Activated CD8-positive, alpha-beta memory T cell treated with anti-CD3 and anti-CD28 coated beads, Interleukin-2, amount 50 U/mL, for 4 hours (primary cell): Measurements from ENCODE around the gene LZTS3.
"Not testable (repeated sequence)": the region's sequence is repeated elsewhere in the genome, so short reads cannot be mapped to it uniquely, and the experiment has no call there.

Experiments used
- DNase-seq: peaks from one replicate; pipeline ENCODE4 v3.0.0-alpha.2; 2020

Gene LZTS3

DNA sequence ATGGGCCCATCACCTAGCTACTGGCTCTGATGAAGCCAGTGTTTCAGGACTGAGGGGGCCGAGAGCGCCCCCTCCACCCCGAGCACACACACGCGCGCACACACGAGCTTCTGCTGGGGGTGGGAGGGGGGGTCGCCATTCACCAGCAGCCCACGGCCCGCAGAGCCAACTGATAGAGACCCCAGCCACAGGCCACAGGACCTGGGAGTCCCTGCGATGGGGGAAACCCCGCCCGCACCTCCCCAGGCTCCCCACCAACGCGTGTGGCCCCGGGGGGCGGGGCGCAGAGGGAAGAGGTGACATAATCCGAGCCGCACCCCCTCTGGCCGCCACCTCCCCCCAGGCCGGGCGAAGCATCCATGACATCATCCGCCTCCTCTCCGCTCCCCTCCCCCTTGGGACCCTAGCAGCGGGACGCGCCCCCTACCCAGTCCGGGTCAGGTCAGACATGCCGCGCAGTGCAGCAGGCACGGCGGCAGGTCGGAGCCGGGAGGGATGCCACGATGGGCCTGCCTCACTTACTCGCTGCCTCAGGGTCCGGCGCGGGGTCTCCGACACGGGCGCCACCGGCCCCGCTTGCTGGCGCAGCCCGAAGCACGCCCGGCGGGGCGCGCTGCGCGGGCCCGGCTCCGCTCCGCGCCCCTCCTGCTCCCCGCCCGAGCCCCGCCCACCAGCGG is at the start of gene LZTS3:
Gene LZTS3, minus strand, starts transcription at position 617 of the 677 bp plus-strand sequence. CDS start 6,386 bp downstream, outside the sequence.
- peak; percentile 91 for DNase-seq

DNA sequence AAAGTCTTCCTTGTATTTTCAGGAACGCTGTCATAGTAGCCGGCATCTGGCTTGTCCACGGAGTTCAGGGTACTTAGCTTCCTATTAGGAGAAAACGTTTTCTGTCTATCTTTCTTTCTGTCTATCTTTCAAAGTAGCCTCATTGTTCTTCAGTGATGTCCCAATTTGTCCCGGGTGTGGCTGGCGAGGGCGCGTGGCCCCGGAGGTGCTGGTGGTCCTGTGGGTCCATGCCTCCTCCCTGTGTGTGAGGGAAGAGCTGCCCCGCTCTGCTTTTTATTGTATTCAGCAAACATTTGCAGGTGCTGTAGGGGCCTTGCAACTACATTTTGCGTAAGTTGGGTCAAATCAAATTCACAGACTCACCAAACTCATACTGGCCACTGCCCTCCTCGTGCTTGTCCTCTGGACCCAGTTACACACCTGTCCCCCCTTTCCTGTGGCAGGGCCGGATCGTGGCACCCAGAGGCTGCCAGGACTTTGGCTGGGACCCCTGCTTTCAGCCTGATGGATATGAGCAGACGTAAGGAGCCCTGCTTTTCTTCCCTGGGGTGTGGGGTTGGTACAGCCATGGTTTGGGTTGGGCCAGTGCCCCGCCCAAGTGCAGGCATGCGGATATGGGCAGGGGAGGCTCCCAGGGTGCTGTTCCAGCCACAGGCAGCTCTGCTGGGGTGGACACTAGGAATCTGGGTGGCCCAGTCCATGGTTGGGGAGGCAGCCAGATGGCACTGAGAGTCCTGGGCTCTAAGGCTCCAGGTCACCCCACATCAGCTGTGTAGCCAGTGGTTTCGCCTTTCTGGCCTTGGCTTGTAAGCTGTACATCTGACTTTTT is 48.3 kb upstream of the LZTS3 start:
- DNase-seq: no peak

DNA sequence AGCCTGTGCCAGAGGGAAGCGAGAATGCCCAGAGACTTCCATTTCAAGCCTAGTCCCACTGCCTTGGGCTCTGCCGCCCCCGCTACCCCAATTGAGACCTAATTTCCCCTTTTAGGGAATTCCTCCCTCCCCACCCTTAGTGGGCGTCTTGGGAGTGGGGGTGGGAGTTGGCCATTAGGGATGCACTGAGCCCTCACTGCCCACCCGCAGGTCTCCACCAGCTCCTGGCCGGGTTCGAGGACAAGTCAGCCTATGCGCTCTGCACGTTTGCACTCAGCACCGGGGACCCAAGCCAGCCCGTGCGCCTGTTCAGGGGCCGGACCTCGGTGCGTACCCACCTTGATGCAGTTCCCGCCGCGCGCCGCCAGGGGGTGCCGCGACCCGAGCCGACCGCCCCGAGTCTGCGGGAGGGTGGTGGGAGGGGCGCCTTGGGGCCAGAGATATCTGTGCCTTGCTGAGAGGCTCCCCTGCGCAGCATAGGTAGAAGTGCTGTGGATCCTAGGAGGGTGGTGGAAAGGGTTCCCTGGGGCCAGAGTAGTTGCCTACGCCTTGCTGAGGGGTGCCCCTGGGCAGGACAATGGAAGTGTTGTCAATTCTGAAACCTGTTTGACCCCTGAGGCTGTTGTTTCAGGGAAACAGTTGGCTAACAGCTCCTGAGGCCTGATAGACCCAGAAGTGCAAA is 45.1 kb upstream of the LZTS3 start:
- peak; percentile 75 for DNase-seq

DNA sequence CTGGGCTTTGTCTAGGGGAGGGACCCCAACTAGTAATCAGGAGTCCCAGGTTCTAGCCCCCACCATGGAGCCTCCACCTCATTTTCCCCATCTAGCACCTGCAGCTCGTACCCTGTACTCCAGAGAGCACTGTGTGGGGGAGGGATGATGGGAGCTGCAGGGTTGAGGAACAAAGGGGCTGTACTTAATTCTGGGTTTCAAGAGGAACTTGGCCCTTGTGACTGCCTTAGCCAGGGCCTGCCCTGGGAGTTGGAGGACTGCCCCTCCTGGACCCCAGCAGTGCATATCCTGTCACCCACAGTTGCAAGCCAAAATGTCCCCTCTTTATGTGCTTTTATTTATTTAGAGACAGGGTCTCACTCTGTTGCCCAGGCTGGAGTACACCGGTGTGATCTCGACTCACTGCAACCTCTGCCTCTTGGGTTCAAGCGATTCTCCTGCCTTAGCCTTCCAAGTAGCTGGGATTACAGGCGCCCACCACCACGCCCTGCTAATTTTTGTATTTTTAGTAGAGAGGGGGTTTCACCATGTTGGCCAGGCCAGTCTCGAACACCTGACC is 42.1 kb upstream of the LZTS3 start:
- not testable (repeated sequence) for DNase-seq

DNA sequence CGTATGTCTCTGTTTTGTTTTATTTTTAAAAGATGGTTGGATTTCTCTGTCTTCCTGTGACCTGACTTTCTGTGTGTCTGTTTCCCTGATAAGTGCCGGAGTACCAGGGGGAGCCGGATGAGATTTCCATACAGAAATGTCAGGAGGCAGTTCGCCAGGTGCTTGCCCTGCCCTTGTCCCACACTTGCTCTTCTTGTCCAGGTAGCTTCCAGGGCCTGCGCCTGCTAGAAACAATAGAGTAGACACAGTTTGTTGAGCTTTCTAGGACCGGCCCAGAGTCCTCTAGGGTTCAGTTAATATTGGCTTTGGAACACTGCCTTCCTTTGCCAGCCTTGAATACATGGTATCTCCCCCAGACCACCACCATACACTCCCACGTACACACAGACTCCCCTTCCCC is 39.9 kb upstream of the LZTS3 start:
- DNase-seq: no peak

DNA sequence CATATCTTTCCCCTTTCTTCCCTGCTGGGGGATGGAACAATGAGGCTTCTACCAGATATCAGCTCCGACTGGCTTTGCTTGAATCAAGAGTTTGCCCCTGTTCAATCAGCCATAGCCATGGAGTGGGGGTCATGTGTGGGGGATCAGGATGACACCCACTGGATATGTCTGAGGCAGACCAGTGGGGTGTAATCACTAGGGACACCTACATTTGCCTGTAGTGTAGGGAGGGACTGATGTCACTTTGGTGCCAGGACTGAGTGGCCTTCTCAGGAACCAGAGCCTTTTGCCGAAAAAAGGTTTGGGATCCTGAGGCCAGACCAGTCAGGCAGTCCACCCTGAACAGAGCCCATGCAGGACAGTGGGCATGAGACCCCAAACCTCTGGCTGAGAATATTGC is 37.0 kb upstream of the LZTS3 start:
- DNase-seq: no peak

DNA sequence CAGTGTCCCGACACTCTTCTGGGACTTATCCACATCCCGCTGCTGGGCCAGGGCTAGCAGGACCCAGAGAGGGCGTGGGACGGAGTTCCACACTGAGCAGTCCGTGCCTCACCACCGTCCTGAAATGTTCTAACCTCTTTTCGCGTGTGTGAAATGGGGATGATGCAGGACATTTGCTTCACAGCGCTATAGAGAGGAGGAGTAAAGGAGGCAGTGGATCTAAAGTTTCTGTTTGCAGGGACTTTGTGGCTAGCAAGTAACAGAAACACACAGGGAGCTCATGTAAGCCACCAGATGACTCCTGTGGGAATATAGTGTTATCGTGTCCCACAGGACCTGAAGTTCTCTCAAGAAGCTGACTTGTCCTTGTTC is 36.6 kb upstream of the LZTS3 start:
- no peak for DNase-seq

DNA sequence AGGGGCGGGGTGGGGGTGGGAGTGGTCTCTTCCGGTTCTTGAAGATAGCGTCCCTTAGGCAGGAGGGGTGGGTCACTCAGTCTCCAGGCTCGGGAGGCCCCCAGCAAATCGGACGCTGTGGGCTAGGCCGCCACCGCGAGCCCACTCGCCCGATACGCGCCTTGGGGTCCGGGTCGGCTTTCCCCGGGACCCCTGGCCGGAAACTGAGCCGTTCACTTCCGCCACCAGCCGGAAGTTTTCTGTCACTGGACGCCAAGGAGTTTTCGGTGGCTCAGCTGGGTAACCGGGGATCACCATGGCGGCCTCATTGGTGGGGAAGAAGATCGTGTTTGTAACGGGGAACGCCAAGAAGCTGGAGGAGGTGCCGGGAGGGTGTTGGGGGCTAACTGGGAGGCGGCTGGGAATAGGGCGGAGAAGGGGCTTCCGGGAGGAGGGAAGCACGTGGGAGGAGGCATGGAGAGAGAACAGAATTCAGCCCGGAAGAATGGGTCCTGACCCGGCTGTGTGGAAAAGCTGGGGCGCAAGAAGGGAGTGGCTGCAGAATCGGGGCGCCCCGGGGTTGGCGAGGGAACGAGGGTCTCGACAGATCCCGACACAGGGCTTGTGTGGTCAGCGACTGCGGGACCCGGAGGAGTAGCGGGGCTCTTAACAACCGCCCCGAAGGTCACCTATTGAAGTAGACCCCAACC is 36.1 kb upstream of the LZTS3 start, which contains the start of gene ITPA:
Gene ITPA, plus strand, starts transcription at position 242 of the 689 bp plus-strand sequence. Its CDS starts 54 bp downstream, at position 296.
- peak; percentile 60 for DNase-seq

DNA sequence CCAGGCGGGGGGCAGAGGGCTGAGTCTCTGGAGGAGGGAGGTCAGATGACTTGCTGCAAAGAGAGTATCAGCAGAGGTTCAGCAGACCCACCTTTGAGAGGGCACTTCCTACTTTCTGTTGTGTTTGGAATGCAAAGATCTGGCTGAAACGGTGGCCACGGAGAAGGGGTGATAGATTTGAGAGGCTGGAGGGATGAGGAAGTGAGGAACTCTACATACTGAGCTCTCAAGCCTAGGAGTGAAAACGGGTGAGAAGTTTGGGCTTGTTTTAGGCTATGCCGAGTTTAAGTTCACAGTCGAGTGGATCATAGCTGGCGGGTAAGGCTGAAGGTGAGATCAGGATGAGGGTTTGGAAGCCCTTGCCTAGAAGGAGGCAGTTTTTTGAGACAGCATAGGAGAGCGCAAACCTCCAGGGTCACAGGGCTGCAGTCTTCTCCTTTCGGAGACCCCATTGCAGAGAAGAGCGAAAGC is 35.5 kb upstream of the LZTS3 start:
- no peak for DNase-seq

DNA sequence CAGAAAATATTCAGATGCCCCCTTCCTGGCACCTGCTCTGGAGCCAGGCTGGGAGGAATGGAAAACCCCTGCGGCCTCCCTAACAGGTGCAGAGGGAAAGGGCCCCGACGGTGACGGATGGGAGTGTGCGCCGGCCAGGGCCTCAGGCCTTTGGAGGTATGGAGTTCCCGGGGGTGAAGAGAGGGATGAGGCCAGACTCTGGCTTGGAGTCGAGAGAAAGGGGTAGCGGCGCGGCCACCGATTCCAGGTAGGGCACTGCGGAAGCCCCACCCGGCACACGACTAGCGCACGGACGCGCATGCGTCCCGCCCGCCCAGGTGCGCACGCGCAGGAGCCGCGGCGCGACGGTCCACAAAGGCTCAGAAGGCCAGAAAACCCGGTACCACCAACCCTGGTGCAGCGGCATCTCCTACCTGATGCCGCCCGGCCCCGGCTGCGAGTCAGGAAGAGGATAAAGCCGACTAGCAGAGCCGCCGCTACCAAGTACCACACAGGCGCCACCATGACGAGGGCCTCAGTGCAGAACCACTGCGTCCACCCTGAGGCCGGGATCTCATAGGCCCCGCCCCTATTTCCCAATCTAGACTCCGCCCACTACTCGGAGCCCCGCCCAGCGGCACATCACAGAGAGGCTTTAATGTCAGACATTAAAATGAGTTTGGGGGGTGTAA is 30.9 kb upstream of the LZTS3 start, which contains the start of gene DDRGK1:
Gene DDRGK1, minus strand, starts transcription at position 559 of the 671 bp plus-strand sequence. Its CDS starts 55 bp downstream, at position 504.
- DNase-seq: peak; percentile 92

DNA sequence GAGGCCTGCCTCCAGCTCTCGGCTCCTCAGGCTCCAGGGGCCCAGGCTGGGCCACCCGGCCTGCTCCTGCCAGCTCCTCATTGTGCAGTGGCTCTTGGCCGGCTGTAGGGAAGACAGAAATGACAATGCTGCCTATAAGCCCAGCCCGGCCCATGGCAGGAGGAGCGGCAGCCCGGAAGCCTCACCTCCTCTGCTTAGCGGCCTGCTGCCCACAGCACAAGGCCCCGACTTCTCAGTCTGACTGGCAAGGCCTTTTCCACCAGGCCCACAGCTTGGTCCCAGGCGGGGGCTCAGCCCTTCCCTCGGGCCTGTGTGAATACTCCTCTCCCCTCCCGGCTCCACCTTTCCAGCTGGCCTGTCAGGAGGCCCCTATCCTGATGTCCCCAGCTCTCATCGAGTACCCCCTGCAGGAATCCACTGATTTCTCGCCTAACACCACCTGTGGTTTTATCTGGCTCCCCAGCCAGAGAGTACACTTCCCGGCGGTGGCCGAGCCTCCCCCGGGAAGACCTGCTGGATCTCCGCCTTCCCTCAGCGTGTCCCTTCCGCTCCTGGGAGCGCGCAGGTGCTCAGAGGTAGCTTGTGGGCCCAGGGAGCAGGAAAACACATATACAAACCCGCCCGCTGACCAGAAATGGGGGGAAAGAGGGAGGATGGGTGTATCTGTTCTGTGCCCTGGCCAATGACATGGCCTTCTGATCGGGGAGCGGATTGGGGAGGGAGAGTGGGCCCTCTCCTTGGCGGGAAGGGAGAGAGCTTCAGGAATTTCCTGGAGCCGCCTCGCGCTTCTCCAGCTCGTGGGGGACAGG is 30.2 kb upstream of the LZTS3 start:
- no peak for DNase-seq

DNA sequence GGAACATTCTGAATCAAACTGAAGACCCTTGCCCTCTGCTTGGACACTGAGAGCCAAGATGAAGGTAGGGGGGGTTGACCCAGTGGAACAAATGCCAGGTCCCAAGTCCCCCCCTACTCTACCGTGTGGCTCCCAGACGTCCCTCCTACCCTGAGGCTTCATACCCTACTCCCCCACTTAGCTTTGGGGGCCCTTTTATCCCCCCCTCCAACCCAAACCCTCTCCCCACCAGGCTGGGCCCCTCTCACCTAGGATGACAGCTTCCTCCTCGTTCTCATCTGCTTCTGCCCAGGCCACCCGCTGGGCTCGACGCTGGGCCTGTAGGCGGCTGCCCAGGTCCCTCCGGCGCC is 29.6 kb upstream of the LZTS3 start:
- no peak for DNase-seq

DNA sequence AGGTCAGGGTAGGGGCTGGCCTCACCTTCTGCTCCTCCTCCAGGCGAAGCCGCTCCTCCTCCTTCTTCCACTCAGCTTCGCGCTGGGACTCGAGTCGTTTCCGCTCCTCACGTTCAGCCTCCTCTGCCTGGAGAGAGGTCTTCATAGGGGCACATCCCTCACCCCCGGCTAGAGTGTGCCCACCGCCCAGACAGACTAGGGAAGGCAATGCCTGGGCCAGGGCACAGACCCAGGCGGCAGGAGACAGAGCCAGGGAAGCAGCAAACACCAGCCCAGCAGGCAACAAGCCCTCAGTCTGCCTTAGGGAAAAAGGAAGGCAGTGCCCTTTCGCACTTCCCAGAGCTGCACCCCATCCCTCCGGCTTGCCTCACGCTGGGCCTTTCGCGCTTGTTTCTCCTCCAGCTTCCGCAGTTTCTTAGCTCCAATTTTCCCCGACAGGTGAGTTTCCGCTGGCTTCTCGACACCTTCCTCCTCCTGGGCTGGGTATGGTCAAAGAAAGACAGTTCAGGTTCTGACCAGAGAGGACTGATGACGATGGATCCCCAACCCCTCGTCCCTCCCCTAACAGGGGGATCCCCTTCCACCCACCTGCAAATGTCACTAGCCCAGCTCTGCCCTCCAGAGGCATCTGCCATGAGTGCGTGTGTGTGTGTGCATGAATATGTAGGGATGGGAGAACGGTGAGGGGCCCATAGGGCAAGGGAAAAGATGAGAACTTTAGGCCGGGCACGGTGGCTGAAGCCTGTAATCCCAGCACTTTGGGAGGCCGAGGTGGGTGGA is 26.8 kb upstream of the LZTS3 start:
- no peak for DNase-seq

DNA sequence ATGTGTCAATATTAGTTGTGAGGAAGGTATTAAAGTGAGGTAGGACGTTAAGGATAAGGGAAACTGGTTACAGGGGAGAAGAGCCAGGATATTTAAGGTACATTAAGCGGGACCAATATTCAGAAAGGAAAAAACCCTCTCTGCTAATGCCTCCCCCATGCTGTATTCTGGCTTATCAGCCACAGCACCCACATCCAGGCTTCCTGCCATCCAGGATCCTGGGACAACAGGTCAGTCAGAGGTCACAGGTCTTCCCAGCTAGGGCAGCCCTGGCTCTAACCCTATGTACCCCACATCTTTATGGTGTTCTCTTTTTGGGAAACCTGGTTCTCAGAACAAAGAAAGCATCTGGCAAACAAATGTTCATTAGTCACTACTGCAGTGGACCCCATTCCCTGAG is 25.9 kb upstream of the LZTS3 start:
- no peak for DNase-seq

DNA sequence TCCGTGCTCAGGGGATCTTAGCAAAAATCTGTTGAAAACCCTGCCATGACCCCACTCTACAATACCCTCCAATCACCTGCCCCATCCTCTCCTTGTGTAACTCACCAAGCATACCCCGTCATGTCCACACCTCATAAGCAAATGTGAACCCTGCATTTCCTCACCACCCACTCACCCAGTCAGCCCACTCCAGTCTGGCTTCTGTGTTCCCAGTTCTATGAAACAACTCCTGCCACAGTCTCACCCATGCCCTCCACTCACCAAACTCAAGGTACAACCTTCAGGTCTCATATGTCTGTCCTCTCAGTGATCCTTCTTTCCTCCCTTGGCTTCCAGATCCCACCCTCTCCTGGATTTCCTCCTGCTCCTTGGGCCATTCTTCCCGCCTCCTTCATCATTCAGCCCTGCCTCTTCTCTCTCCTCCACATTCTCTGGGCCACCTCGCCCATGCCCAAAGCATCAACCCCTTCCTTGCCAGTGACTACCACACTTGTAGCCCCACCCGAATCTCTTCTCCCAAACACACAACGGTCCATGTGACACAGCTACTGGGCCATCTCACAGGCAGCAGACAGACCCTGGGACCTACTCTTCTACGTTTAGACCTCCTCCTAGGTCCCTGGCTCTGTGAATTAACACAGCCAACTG is 22.4 kb upstream of the LZTS3 start:
- no peak for DNase-seq

DNA sequence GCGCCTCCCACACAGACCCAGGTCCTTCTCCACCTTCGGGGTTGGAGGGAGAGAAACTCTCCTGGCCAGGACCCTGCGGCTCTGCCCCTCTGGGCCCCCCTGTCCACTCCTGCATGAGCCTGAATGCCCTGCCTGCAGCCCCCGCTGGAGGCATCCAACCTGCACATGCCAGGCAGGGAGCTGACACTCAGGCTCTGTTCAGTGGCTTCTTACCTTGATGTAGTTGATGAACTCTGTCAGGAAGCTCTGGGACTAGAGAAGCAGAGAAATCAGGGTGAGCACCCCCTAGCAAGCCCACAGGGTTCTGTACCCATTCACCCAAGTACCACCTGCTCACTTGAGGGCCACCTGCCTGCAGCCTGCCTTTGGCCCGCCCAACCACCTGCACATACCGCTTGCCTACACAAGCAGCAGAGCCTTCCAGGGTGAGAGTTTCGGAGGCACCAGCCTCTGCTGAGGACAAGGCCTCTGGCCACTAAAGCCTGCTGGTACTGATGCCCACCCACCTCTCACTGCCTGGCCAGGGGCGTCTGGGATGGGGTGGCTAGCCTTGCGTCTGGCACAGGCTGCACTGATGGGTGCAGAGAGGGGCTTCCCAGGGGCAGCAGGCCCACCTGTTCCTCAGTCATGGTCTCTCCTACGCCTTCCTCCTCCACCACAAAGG is 21.4 kb upstream of the LZTS3 start:
- no peak for DNase-seq

DNA sequence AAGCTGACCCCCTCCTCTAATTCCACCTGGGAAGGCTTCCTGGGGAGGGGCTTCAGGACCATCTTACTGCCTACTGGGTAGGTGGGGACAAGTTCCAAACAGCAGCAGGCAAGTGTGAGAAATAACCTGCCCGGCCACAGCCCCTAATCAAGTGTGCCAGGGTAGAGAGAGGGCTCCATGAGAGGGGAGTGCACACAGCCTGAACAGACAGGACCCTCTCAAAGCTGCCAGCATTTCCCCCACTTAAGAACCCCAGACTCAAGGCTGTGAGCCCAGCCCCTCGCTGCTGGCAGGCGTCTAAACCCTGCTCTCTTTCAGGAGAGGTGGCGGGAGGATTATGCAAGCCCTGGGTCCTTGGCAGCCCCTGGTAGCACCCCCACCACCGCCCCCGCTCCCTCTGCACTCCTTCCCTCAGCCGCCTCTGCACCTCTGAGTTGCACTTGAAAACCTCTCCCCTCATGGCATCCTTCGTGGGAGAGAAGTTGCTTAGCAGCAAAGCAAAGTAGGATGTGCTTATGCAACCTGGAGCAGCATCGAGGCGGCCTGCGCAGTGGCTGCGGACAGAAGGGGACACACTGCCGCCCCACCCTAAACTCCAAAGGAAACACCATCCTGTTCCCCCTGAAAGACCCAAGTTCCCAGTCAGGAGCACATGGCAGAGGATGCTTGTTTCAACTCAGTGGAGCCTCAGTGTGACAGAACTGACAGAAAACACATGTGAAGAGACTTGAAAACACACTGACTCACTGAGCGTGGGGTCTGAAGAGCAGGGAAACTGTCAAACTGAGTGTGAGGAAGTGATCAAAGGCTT is 20.7 kb upstream of the LZTS3 start:
- no peak for DNase-seq
